ENCODE results near the gene ATP8B2. TPM values are rescaled to one million over a fixed set of nuclear protein-coding genes. Genes with fewer than 3 reads are reported as not detected.
"Not testable (repeated sequence)": the region's sequence is repeated elsewhere in the genome, so short reads cannot be mapped to it uniquely, and the experiment has no call there.

ATP8B2 gene
- total and polyA plus RNA-seq, 4 donors = 0.75 to 16.2 (median 5.3) TPM

DNA sequence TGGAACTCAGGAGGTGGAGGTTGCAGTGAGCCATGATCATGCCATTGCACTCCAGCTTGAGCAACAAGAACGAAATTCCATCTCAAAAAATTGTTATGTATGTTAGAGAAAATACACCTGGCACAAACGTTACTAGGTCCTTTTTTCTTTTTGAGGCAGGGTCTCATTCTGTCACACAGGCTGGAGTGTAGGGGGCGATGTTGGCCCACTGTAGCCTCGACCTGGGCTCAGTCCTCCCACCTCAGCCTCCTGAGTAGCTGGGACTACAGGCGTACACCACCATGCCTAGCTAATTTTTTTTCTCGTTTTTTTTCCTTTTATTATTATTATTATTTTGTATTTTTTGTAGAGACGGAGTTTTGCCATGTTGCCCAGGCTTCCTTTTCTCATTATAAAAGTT lies 48.5 kb upstream of the ATP8B2 start (continued):
- TF ChIP-seq TAF1 (conservative IDR thresholded peaks at IDR 0.05) (no peak), HNF4A (conservative IDR thresholded peaks at IDR 0.05) (no peak)

- WGBS = 94% methylated on average over 20 of the region's 30 CpGs
- H3K36me3 ChIP-seq (ENCODE audit: control insufficient read depth in 4 of 4, insufficient read depth in 3 of 4, low read depth in 1 of 4, low read length in 3 of 4); H3K9me3 ChIP-seq (ENCODE audit: control insufficient read depth in 4 of 4, low read length in 3 of 4); H3K27me3 ChIP-seq (ENCODE audit: control insufficient read depth in 4 of 4, insufficient read depth in 4 of 4, low read length in 3 of 4); H3K9ac ChIP-seq (ENCODE audit: low read depth in 1 of 2, low read length in 2 of 2); H3K4me3 ChIP-seq (ENCODE audit: low read depth in 1 of 3, low read length in 3 of 3); H3K4me1 ChIP-seq (ENCODE audit: control insufficient read depth in 4 of 4, insufficient read depth in 4 of 4, low read length in 3 of 4); H3K27ac ChIP-seq (ENCODE audit: low read depth in 1 of 2, low read length in 2 of 2); DNase-seq (ENCODE audit: low spot score): not testable (repeated sequence)
Observed at GRCh38 chr1:154287591-154287990, 37.7 kb upstream of the ATP8B2 start.

GRCh38 chr1:154288661-154289060 lies 36.7 kb upstream of the ATP8B2 start:
- 69% methylated on average over 3 of the region's 3 CpGs for WGBS
- TF ChIP-seq HNF4G (IDR thresholded peaks at IDR 0.05) = no peak
- TF ChIP-seq, protein P1, sequence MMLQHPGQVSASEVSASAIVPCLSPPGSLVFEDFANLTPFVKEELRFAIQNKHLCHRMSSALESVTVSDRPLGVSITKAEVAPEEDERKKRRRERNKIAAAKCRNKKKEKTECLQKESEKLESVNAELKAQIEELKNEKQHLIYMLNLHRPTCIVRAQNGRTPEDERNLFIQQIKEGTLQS (IDR thresholded peaks at IDR 0.05) = no peak
- TF ChIP-seq HNF4A (conservative IDR thresholded peaks at IDR 0.05) = no peak
- TF ChIP-seq RAD21 (IDR thresholded peaks at IDR 0.05) = no peak
- TF ChIP-seq RXRA (IDR thresholded peaks at IDR 0.05) = no peak
- TF ChIP-seq CTCF (IDR thresholded peaks at IDR 0.05; ENCODE audit: low read depth, low read length, missing input control) = no peak
- no peak for TF ChIP-seq REST (IDR thresholded peaks at IDR 0.05)
- no peak for TF ChIP-seq JUND (IDR thresholded peaks at IDR 0.05)
- no peak for TF ChIP-seq SP1 (IDR thresholded peaks at IDR 0.05)
- no peak for TF ChIP-seq GABPA (IDR thresholded peaks at IDR 0.05 in 1 of 2, conservative IDR thresholded peaks at IDR 0.05 in 1 of 2)
- TF ChIP-seq FOXA2 (IDR thresholded peaks at IDR 0.05) = no peak
- no peak for TF ChIP-seq NR2F2 (IDR thresholded peaks at IDR 0.05)
- TF ChIP-seq FOXA1 (IDR thresholded peaks at IDR 0.05) = no peak
- TF ChIP-seq, protein P2, sequence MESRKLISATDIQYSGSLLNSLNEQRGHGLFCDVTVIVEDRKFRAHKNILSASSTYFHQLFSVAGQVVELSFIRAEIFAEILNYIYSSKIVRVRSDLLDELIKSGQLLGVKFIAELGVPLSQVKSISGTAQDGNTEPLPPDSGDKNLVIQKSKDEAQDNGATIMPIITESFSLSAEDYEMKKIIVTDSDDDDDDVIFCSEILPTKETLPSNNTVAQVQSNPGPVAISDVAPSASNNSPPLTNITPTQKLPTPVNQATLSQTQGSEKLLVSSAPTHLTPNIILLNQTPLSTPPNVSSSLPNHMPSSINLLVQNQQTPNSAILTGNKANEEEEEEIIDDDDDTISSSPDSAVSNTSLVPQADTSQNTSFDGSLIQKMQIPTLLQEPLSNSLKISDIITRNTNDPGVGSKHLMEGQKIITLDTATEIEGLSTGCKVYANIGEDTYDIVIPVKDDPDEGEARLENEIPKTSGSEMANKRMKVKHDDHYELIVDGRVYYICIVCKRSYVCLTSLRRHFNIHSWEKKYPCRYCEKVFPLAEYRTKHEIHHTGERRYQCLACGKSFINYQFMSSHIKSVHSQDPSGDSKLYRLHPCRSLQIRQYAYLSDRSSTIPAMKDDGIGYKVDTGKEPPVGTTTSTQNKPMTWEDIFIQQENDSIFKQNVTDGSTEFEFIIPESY (IDR thresholded peaks at IDR 0.05) = no peak
- no peak for TF ChIP-seq YY1 (IDR thresholded peaks at IDR 0.05)
- TF ChIP-seq, protein P3, sequence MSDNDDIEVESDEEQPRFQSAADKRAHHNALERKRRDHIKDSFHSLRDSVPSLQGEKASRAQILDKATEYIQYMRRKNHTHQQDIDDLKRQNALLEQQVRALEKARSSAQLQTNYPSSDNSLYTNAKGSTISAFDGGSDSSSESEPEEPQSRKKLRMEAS (IDR thresholded peaks at IDR 0.05) = no peak
- no peak overlapping the region for H3K27ac ChIP-seq (ENCODE audit: low read depth in 1 of 2, low read length in 2 of 2)

More at GRCh38 chr1:154288661-154289060, 36.7 kb upstream of the ATP8B2 start:
- no peaks in the 10 kb centered on the region for H3K9me3 ChIP-seq (ENCODE audit: control insufficient read depth in 4 of 4, low read length in 3 of 4)
- H3K9ac ChIP-seq (ENCODE audit: low read depth in 1 of 2, low read length in 2 of 2) = no peak overlapping the region
- no peak overlapping the region for H3K4me3 ChIP-seq (ENCODE audit: low read depth in 1 of 3, low read length in 3 of 3)
- no peaks in the 10 kb centered on the region for H3K27me3 ChIP-seq (ENCODE audit: control insufficient read depth in 4 of 4, insufficient read depth in 4 of 4, low read length in 3 of 4)
- DNase-seq (ENCODE audit: low spot score) = no peak
- H3K36me3 ChIP-seq (ENCODE audit: control insufficient read depth in 4 of 4, insufficient read depth in 3 of 4, low read depth in 1 of 4, low read length in 3 of 4) = no peaks in the 10 kb centered on the region
- H3K4me1 ChIP-seq (ENCODE audit: control insufficient read depth in 4 of 4, insufficient read depth in 4 of 4, low read length in 3 of 4) = no peaks in the 10 kb centered on the region
